Urothelium cell line (cell line): Measurements from ENCODE around the gene TAF8.
A peak's percentile ranks its signal among the peaks of the same experiment; 100 is the strongest.
"Not testable (repeated sequence)": the region's sequence is repeated elsewhere in the genome, so short reads cannot be mapped to it uniquely, and the experiment has no call there.

Experiments used
- DNase-seq: peaks from one replicate; pipeline ENCODE4 v3.0.0; 2011; ENCODE audit warnings: low spot score, mixed read lengths
- FAIRE-seq: peaks from 2 replicates; lab custom pipeline; 2011; peaks lifted over from hg19 to GRCh38; lab: Jason Lieb, UNC

Gene TAF8

GRCh38 chr6:42050297-42051267 is at the start of gene TAF8:
TAF8 (plus strand) TSS chr6:42050524; CDS start chr6:42050542, 18 bp downstream.
- DNase-seq = peak; percentile 96
- no peak for FAIRE-seq

GRCh38 chr6:42001506-42001905 is 48.8 kb upstream of the TAF8 start:
- DNase-seq = no peak
- FAIRE-seq = no peak

GRCh38 chr6:42003658-42004057 is 46.7 kb upstream of the TAF8 start:
- DNase-seq, FAIRE-seq: not testable (repeated sequence)

GRCh38 chr6:42007286-42008137 is 42.8 kb upstream of the TAF8 start:
- FAIRE-seq = no peak
- DNase-seq = no peak

GRCh38 chr6:42008138-42008528 is 42.2 kb upstream of the TAF8 start:
- not testable (repeated sequence) for DNase-seq, FAIRE-seq

- DNase-seq (no peak), FAIRE-seq (no peak)
Observed at GRCh38 chr6:42009844-42010184, 40.5 kb upstream of the TAF8 start.

GRCh38 chr6:42010185-42010891 is 40.0 kb upstream of the TAF8 start:
- peak; percentile 35 for FAIRE-seq

GRCh38 chr6:42010909-42011308 is 39.4 kb upstream of the TAF8 start:
- DNase-seq = no peak
- FAIRE-seq = no peak

More at GRCh38 chr6:42010185-42010891, 40.0 kb upstream of the TAF8 start:
- peak; percentile 64 for DNase-seq

- FAIRE-seq (no peak), DNase-seq (no peak)
Observed at GRCh38 chr6:42012501-42013133, 37.7 kb upstream of the TAF8 start.

GRCh38 chr6:42013134-42013516 is 37.2 kb upstream of the TAF8 start:
- FAIRE-seq (no peak), DNase-seq (no peak)

GRCh38 chr6:42017021-42017643 is 33.2 kb upstream of the TAF8 start:
- DNase-seq = peak; percentile 45
- no peak for FAIRE-seq

GRCh38 chr6:42020967-42021366 is 29.4 kb upstream of the TAF8 start:
- FAIRE-seq (no peak), DNase-seq (no peak)

GRCh38 chr6:42021847-42022754 is 28.2 kb upstream of the TAF8 start:
- DNase-seq = no peak
- no peak for FAIRE-seq

GRCh38 chr6:42022755-42023384 is 27.5 kb upstream of the TAF8 start:
- no peak for FAIRE-seq
- no peak for DNase-seq

GRCh38 chr6:42025066-42025844 is 25.1 kb upstream of the TAF8 start:
- FAIRE-seq = no peak

GRCh38 chr6:42025845-42026243 is 24.5 kb upstream of the TAF8 start:
- DNase-seq = no peak
- FAIRE-seq = no peak

More at GRCh38 chr6:42025066-42025844, 25.1 kb upstream of the TAF8 start:
- DNase-seq = no peak

GRCh38 chr6:42026540-42026939 is 23.8 kb upstream of the TAF8 start:
- FAIRE-seq (no peak), DNase-seq (no peak)
